ENCODE results near the gene NIM1K.
A peak's percentile ranks its signal among the peaks of the same experiment; 100 is the strongest.
"Not testable (repeated sequence)": the region's sequence is repeated elsewhere in the genome, so short reads cannot be mapped to it uniquely, and the experiment has no call there.

The NIM1K gene

GRCh38 chr5:43191740-43192557, at the start of gene NIM1K:
Gene NIM1K (plus strand): TSS chr5:43192225. CDS start chr5:43245776, 53,551 bp downstream.
- DNase-seq: peak; percentile 23 to 26

- DNase-seq: no peak
Measured at GRCh38 chr5:43145071-43145470, 47.0 kb upstream of the NIM1K start.

GRCh38 chr5:43146958-43147357, 45.1 kb upstream of the NIM1K start:
- DNase-seq: no peak

GRCh38 chr5:43148417-43148816, 43.6 kb upstream of the NIM1K start:
- DNase-seq: no peak

GRCh38 chr5:43149231-43149630, 42.8 kb upstream of the NIM1K start:
- DNase-seq: no peak

- no peak for DNase-seq
Measured at GRCh38 chr5:43150075-43150474, 42.0 kb upstream of the NIM1K start.

- no peak for DNase-seq
Measured at GRCh38 chr5:43150748-43151147, 41.3 kb upstream of the NIM1K start.

- no peak for DNase-seq
Measured at GRCh38 chr5:43152946-43153345, 39.1 kb upstream of the NIM1K start.

GRCh38 chr5:43154469-43154868, 37.6 kb upstream of the NIM1K start:
- no peak for DNase-seq

- DNase-seq: no peak
Measured at GRCh38 chr5:43155394-43156096, 36.5 kb upstream of the NIM1K start.

- DNase-seq: no peak
Measured at GRCh38 chr5:43156388-43156787, 35.6 kb upstream of the NIM1K start.

GRCh38 chr5:43157068-43157467, 35.0 kb upstream of the NIM1K start:
- no peak for DNase-seq

GRCh38 chr5:43161244-43161643, 30.8 kb upstream of the NIM1K start:
- no peak for DNase-seq

GRCh38 chr5:43164801-43165200, 27.2 kb upstream of the NIM1K start:
- DNase-seq: not testable (repeated sequence)

GRCh38 chr5:43165323-43165722, 26.7 kb upstream of the NIM1K start:
- DNase-seq: no peak

- DNase-seq: no peak
Measured at GRCh38 chr5:43168175-43168574, 23.9 kb upstream of the NIM1K start.

- no peak for DNase-seq
Measured at GRCh38 chr5:43171451-43171850, 20.6 kb upstream of the NIM1K start.

- no peak for DNase-seq
Measured at GRCh38 chr5:43171926-43172325, 20.1 kb upstream of the NIM1K start.

- no peak for DNase-seq
Measured at GRCh38 chr5:43172779-43173178, 19.2 kb upstream of the NIM1K start.

- no peak for DNase-seq
Measured at GRCh38 chr5:43174586-43174985, 17.4 kb upstream of the NIM1K start.

GRCh38 chr5:43179836-43180235, 12.2 kb upstream of the NIM1K start:
- DNase-seq: no peak

GRCh38 chr5:43182421-43182820, 9.6 kb upstream of the NIM1K start:
- no peak for DNase-seq

GRCh38 chr5:43183101-43183500, 8.9 kb upstream of the NIM1K start:
- DNase-seq: not testable (repeated sequence)

All from stimulated activated CD4-positive, alpha-beta T cell treated with anti-CD3 and anti-CD28 coated beads, Interleukin-2, amount 100 ng/mL, for 48 hours (primary cell).